ENCODE measurements around the gene PDLIM7. TPM values are rescaled to one million over a fixed set of nuclear protein-coding genes. Genes with fewer than 3 reads are reported as not detected.

Gene PDLIM7
- total and polyA plus RNA-seq, 7 experiments from 2014 or later = 2.7 to 63.2 (median 4.7) TPM

GRCh38 chr5:177438468-177438867, 58.9 kb downstream of the PDLIM7 start:
- CTCF ChIA-PET = interaction anchor here (1.1 to 3.7 kb wide), 2 partner anchors 32 to 35 kb away, joined by 6 to 25 read pairs; no protein-coding TSS in a partner anchor

GRCh38 chr5:177437623-177438022, 59.8 kb downstream of the PDLIM7 start:
- ChIA-PET POLR2A (interaction anchor here (1.1 to 23.1 kb wide), 5 partner anchors 9 to 59 kb away, joined by 4 to 804 read pairs (median 32); partner anchors contain the start of genes GRK6 and PRR7), CTCF (interaction anchor here (0.7 to 1.7 kb wide), 3 partner anchors 18 to 47 kb away, joined by 4 to 8 read pairs (median 6); no protein-coding TSS in a partner anchor)
- DNase-seq = no peak
- Histone ChIP-seq H3K4me3 (ENCODE audit: low read length) (no peak overlapping the region), H3K9me3 (ENCODE audit: control insufficient read depth in 2 of 3, low read length in 3 of 3) (no peaks in the 10 kb centered on the region), H3K27me3 (ENCODE audit: control insufficient read depth in 2 of 2, insufficient read depth in 2 of 2, low read length in 2 of 2) (no peaks in the 10 kb centered on the region), H3K27ac (ENCODE audit: low read depth, low read length) (peak overlapping the region; percentile 58), H3K36me3 (ENCODE audit: control insufficient read depth in 2 of 3, insufficient read depth in 3 of 3, low read length in 3 of 3) (peaks cover 21 to 97% (median 42%) of the 10 kb centered on the region in 3 experiments), H3K4me1 (ENCODE audit: control insufficient read depth in 2 of 2, insufficient read depth in 2 of 2, low read length in 2 of 2) (peaks cover 30 to 67% of the 10 kb centered on the region in 2 donors)
- Mint-ChIP-seq H3K27ac (peak overlapping the region in 8 of 9 donors; percentile 59 to 92 (median 78)), H3K4me3 (peak overlapping the region in 5 of 10 donors; percentile 21 to 62 (median 42)), H3K36me3 (peaks cover 0 to 44% (median 29%) of the 10 kb centered on the region in 5 donors), H3K27me3 (no peaks in the 10 kb centered on the region), H3K4me1 (peaks cover 40 to 88% (median 64%) of the 10 kb centered on the region in 7 donors), H3K9me3 (no peaks in the 10 kb centered on the region)
- intact Hi-C loops (cut with micrococcal nuclease) = loop anchor here in 1 of 2 donors (10.0 kb wide), 1 partner anchor 1187 kb away; the partner anchor contains the start of gene CLK4
- no peak for ATAC-seq

More at GRCh38 chr5:177438468-177438867, 58.9 kb downstream of the PDLIM7 start:
- Histone ChIP-seq H3K27me3 (ENCODE audit: control insufficient read depth in 2 of 2, insufficient read depth in 2 of 2, low read length in 2 of 2) (no peaks in the 10 kb centered on the region), H3K4me1 (ENCODE audit: control insufficient read depth in 2 of 2, insufficient read depth in 2 of 2, low read length in 2 of 2) (peaks cover 21 to 58% of the 10 kb centered on the region in 2 donors), H3K36me3 (ENCODE audit: control insufficient read depth in 2 of 3, insufficient read depth in 3 of 3, low read length in 3 of 3) (peaks cover 17 to 96% (median 36%) of the 10 kb centered on the region in 3 experiments), H3K27ac (ENCODE audit: low read depth, low read length) (peak overlapping the region; percentile 57), H3K9me3 (ENCODE audit: control insufficient read depth in 2 of 3, low read length in 3 of 3) (no peaks in the 10 kb centered on the region), H3K4me3 (ENCODE audit: low read length) (no peak overlapping the region)
- Mint-ChIP-seq H3K27me3 (no peaks in the 10 kb centered on the region), H3K4me3 (peak overlapping the region in 7 of 10 donors; percentile 2 to 62 (median 45)), H3K4me1 (peaks cover 40 to 80% (median 60%) of the 10 kb centered on the region in 7 donors), H3K9me3 (no peaks in the 10 kb centered on the region), H3K36me3 (peaks cover 0 to 41% (median 26%) of the 10 kb centered on the region in 5 donors), H3K27ac (peak overlapping the region in 8 of 9 donors; percentile 72 to 92 (median 81))
- intact Hi-C loops (cut with micrococcal nuclease) = loop anchor here in 1 of 2 donors (10.0 kb wide), 1 partner anchor 1186 kb away; the partner anchor contains the start of gene CLK4
- POLR2A ChIA-PET = interaction anchor here (1.5 to 23.1 kb wide), 5 partner anchors 8 to 49 kb away, joined by 3 to 804 read pairs (median 32); partner anchors contain the start of genes F12, GRK6 and PRR7
- ATAC-seq (no peak), DNase-seq (no peak)

- Mint-ChIP-seq H3K9me3 (no peaks in the 10 kb centered on the region), H3K27me3 (no peaks in the 10 kb centered on the region), H3K4me1 (peaks cover 40 to 93% (median 69%) of the 10 kb centered on the region in 7 donors), H3K4me3 (peak overlapping the region in 2 of 10 donors; percentile 17 to 87), H3K27ac (peak overlapping the region in 5 of 9 donors; percentile 82 to 96 (median 89)), H3K36me3 (peaks cover 0 to 42% (median 34%) of the 10 kb centered on the region in 5 donors)
- Histone ChIP-seq H3K9me3 (ENCODE audit: control insufficient read depth in 2 of 3, low read length in 3 of 3) (no peaks in the 10 kb centered on the region), H3K4me1 (ENCODE audit: control insufficient read depth in 2 of 2, insufficient read depth in 2 of 2, low read length in 2 of 2) (peaks cover 46 to 83% of the 10 kb centered on the region in 2 donors), H3K36me3 (ENCODE audit: control insufficient read depth in 2 of 3, insufficient read depth in 3 of 3, low read length in 3 of 3) (peaks cover 29 to 89% (median 47%) of the 10 kb centered on the region in 3 experiments), H3K27me3 (ENCODE audit: control insufficient read depth in 2 of 2, insufficient read depth in 2 of 2, low read length in 2 of 2) (no peaks in the 10 kb centered on the region), H3K27ac (ENCODE audit: low read depth, low read length) (peak overlapping the region; percentile 92), H3K4me3 (ENCODE audit: low read length) (no peak overlapping the region)
- DNase-seq (no peak), ATAC-seq (no peak)
- ChIA-PET POLR2A (interaction anchor here (1.5 to 23.1 kb wide), 4 partner anchors 11 to 28 kb away, joined by 3 to 804 read pairs (median 36); partner anchors contain the start of genes GRK6 and PRR7), CTCF (interaction anchor here (1.7 kb wide), 1 partner anchor 33 kb away, joined by 8 read pairs; no protein-coding TSS in a partner anchor)
- intact Hi-C loops (cut with micrococcal nuclease) = loop anchor here in 1 of 2 donors (10.0 kb wide), 1 partner anchor 1189 kb away; the partner anchor contains the start of gene CLK4
Observed at GRCh38 chr5:177435847-177436536, 61.4 kb downstream of the PDLIM7 start.

GRCh38 chr5:177434942-177435738, 62.3 kb downstream of the PDLIM7 start:
- Mint-ChIP-seq H3K4me3 (peak overlapping the region in 8 of 10 donors; percentile 8 to 87 (median 40)), H3K27ac (peak overlapping the region; percentile 62 to 97 (median 89)), H3K4me1 (peaks cover 47 to 96% (median 73%) of the 10 kb centered on the region in 7 donors), H3K27me3 (no peaks in the 10 kb centered on the region), H3K9me3 (no peaks in the 10 kb centered on the region), H3K36me3 (peaks cover 0 to 44% (median 38%) of the 10 kb centered on the region in 5 donors)
- Histone ChIP-seq H3K4me1 (ENCODE audit: control insufficient read depth in 2 of 2, insufficient read depth in 2 of 2, low read length in 2 of 2) (peaks cover 51 to 86% of the 10 kb centered on the region in 2 donors), H3K36me3 (ENCODE audit: control insufficient read depth in 2 of 3, insufficient read depth in 3 of 3, low read length in 3 of 3) (peaks cover 29 to 89% (median 47%) of the 10 kb centered on the region in 3 experiments), H3K27ac (ENCODE audit: low read depth, low read length) (peak overlapping the region; percentile 92), H3K9me3 (ENCODE audit: control insufficient read depth in 2 of 3, low read length in 3 of 3) (no peaks in the 10 kb centered on the region), H3K4me3 (ENCODE audit: low read length) (no peak overlapping the region), H3K27me3 (ENCODE audit: control insufficient read depth in 2 of 2, insufficient read depth in 2 of 2, low read length in 2 of 2) (no peaks in the 10 kb centered on the region)
- ChIA-PET CTCF (interaction anchor here (1.1 to 10.3 kb wide), 3 partner anchors 20 to 68 kb away, joined by 4 to 116 read pairs (median 4); partner anchors contain the start of gene PFN3), POLR2A (interaction anchor here (0.9 to 23.7 kb wide), 6 partner anchors 10 to 57 kb away, joined by 3 to 804 read pairs (median 97); partner anchors contain the start of genes GRK6 and PRR7)
- intact Hi-C loops (cut with micrococcal nuclease) = loop anchor here in 1 of 2 donors (10.0 kb wide), 1 partner anchor 1190 kb away; the partner anchor contains the start of gene CLK4
- DNase-seq (no peak), ATAC-seq (no peak)

- Mint-ChIP-seq H3K36me3 (peaks cover 0 to 39% (median 31%) of the 10 kb centered on the region in 5 donors), H3K4me1 (peaks cover 47 to 96% (median 73%) of the 10 kb centered on the region in 7 donors), H3K27me3 (no peaks in the 10 kb centered on the region), H3K9me3 (no peaks in the 10 kb centered on the region), H3K4me3 (peak overlapping the region; percentile 52 to 87 (median 80)), H3K27ac (peak overlapping the region; percentile 81 to 97 (median 89))
- DNase-seq = peak in 2 of 9 donors; percentile 37 to 53
- peaks cover 58 to 86% of the 10 kb centered on the region in 2 donors for H3K4me1 ChIP-seq (ENCODE audit: control insufficient read depth in 2 of 2, insufficient read depth in 2 of 2, low read length in 2 of 2)
- intact Hi-C loops (cut with micrococcal nuclease) = loop anchor here in 1 of 2 donors (10.0 kb wide), 1 partner anchor 1190 kb away; the partner anchor contains the start of gene CLK4
- peaks cover 29 to 83% (median 41%) of the 10 kb centered on the region in 3 experiments for H3K36me3 ChIP-seq (ENCODE audit: control insufficient read depth in 2 of 3, insufficient read depth in 3 of 3, low read length in 3 of 3)
- ChIA-PET POLR2A (interaction anchor here (0.9 to 23.7 kb wide), 5 partner anchors 10 to 56 kb away, joined by 3 to 804 read pairs (median 15); partner anchors contain the start of genes GRK6 and PRR7), CTCF (interaction anchor here (0.7 to 10.3 kb wide), 4 partner anchors 10 to 69 kb away, joined by 4 to 116 read pairs (median 4); partner anchors contain the start of gene PFN3)
- ATAC-seq = peak; percentile 6
- H3K4me3 ChIP-seq (ENCODE audit: low read length) = peak overlapping the region; percentile 4
- peak overlapping the region; percentile 92 for H3K27ac ChIP-seq (ENCODE audit: low read depth, low read length)
- H3K27me3 ChIP-seq (ENCODE audit: control insufficient read depth in 2 of 2, insufficient read depth in 2 of 2, low read length in 2 of 2) = no peaks in the 10 kb centered on the region
- no peaks in the 10 kb centered on the region for H3K9me3 ChIP-seq (ENCODE audit: control insufficient read depth in 2 of 3, low read length in 3 of 3)
Observed at GRCh38 chr5:177434437-177434836, 63.0 kb downstream of the PDLIM7 start.
